HCT116 (cell line): ENCODE data around the gene CACNA1C. TPM values are rescaled to one million over a fixed set of nuclear protein-coding genes. Genes with fewer than 3 reads are reported as not detected.

Source experiments
- ATAC-seq: fragments of 200-7000 bp; cut with Tn5 transposase; 2 replicates; pipeline ENCODE4 v1.9.1; 2020; ENCODE audit warnings: mild to moderate bottlenecking, moderate library complexity
- BruUV-seq: library from RNA; stranded (reverse); fragments of 400-500 nt; replicated peaks from 2 replicates; lab custom pipeline; 2021; lab: Mats Ljungman, UMichigan
- CTCF ChIA-PET: fragments of 300-600 bp; sonication (Branson Sonifier 250); formaldehyde crosslinking; loops from one replicate; lab custom pipeline; 2021; ENCODE audit warnings: antibody characterized with exemption; lab: Charles Lee
- POLR2A ChIA-PET: fragments of 300-600, 350-600 bp; sonication (Branson Sonifier 250); formaldehyde crosslinking; loops from one replicate; lab custom pipeline; 2021; ENCODE audit warnings: antibody characterized with exemption; lab: Charles Lee
- RAD21 ChIA-PET, 2 experiments: fragments of 300-600 bp; sonication (Branson Sonifier 250); formaldehyde crosslinking; loops; one replicate each; lab custom pipeline; 2023; ENCODE audit warnings: low total read pairs in 2 of 2; ENCODE audit not compliant: uncharacterized antibody in 2 of 2, unreplicated experiment in 2 of 2, low non-redundant PET in 1 of 2; lab: Charles Lee
- DNase-seq: peaks from one replicate; pipeline ENCODE4 v3.0.0-alpha.2; 2010; ENCODE audit warnings: low read depth, low spot score
- H2AFZ ChIP-seq: fragments of 200-600 bp; shearing (Covaris generic), sonication (generic); 2 replicates; pipeline ENCODE4 v1.6.1; 2017; ENCODE audit warnings: low read depth, mixed run types, mixed read lengths, antibody characterized with exemption, low read length; ENCODE audit not compliant: poor library complexity, severe bottlenecking
- H3K27ac ChIP-seq: 2 replicates; pipeline ENCODE4 v1.5.1; 2012; ENCODE audit warnings: low read depth, low read length
- H3K27me3 ChIP-seq: fragments of 200-600 bp; sonication (generic); 2 replicates; pipeline ENCODE4 v1.6.1; 2016; ENCODE audit warnings: mixed run types, low read length, mixed read lengths; ENCODE audit not compliant: insufficient read depth
- H3K36me3 ChIP-seq, 2 experiments: fragments of 200-500 bp in 1 of 2; fragments of 200-600 bp in 1 of 2; sonication (Bioruptor generic) in 1 of 2; sonication (generic) in 1 of 2; 2 replicates each; pipeline versions ENCODE4 v1.5.1 to v1.6.1; 2014 to 2016; ENCODE audit warnings: low read length in 2 of 2, inconsistent platforms in 1 of 2, mixed read lengths in 1 of 2, mixed run types in 1 of 2; ENCODE audit not compliant: insufficient read depth in 2 of 2, control insufficient read depth in 1 of 2
- H3K4me1 ChIP-seq, 2 experiments: fragments of 200-600 bp in 1 of 2; sonication (generic) in 1 of 2; 2 replicates each; pipeline versions ENCODE4 v1.5.1 to v1.6.1; 2012 to 2017; ENCODE audit warnings: low read length in 2 of 2, inconsistent platforms in 1 of 2, mild to moderate bottlenecking in 1 of 2, mixed read lengths in 1 of 2, mixed run types in 1 of 2, moderate library complexity in 1 of 2; ENCODE audit not compliant: insufficient read depth in 2 of 2, control insufficient read depth in 1 of 2
- H3K4me2 ChIP-seq: fragments of 200-600 bp; sonication (generic); 2 replicates; pipeline ENCODE4 v1.6.1; 2017; ENCODE audit warnings: mixed run types, low read length, mixed read lengths
- H3K4me3 ChIP-seq, 2 experiments: fragments of 200-600 bp in 1 of 2; sonication (generic) in 1 of 2; replicated peaks in 1 of 2; 2 replicates each; pipeline ENCODE4 v1.5.1; 2011 to 2016; ENCODE audit warnings: low read length in 2 of 2, control low read depth in 1 of 2, low read depth in 1 of 2, mild to moderate bottlenecking in 1 of 2, mixed read lengths in 1 of 2, mixed run types in 1 of 2
- H3K79me2 ChIP-seq: fragments of 200-600 bp; sonication (generic); 2 replicates; pipeline ENCODE4 v1.6.1; 2017; ENCODE audit warnings: mild to moderate bottlenecking, mixed run types, low read length, moderate library complexity, mixed read lengths; ENCODE audit not compliant: insufficient read depth
- H3K9ac ChIP-seq: fragments of 200-600 bp; sonication (generic); 2 replicates; pipeline ENCODE4 v1.6.1; 2016; ENCODE audit warnings: low read length, mixed read lengths
- H3K9me2 ChIP-seq: fragments of 200-600 bp; sonication (generic), shearing (Covaris generic); 2 replicates; pipeline ENCODE4 v1.6.1; 2017; ENCODE audit warnings: mixed run types, mild to moderate bottlenecking, moderate library complexity; ENCODE audit not compliant: insufficient read depth
- H3K9me3 ChIP-seq, 2 experiments: fragments of 200-500 bp in 1 of 2; fragments of 200-600 bp in 1 of 2; sonication (Bioruptor generic) in 1 of 2; sonication (generic) in 1 of 2; 2 replicates each; pipeline ENCODE4 v1.6.1; 2014 to 2017; ENCODE audit warnings: low read length in 2 of 2, mixed read lengths in 2 of 2, inconsistent platforms in 1 of 2, low read depth in 1 of 2, mild to moderate bottlenecking in 1 of 2, mixed run types in 1 of 2, moderate library complexity in 1 of 2; ENCODE audit not compliant: control insufficient read depth in 1 of 2, insufficient read depth in 1 of 2
- H4K20me1 ChIP-seq: fragments of 200-600 bp; sonication (generic), shearing (Covaris generic); 2 replicates; pipeline ENCODE4 v1.6.1; 2017; ENCODE audit warnings: mixed run types, mild to moderate bottlenecking, moderate library complexity; ENCODE audit not compliant: insufficient read depth
- CEBPB ChIP-seq: IDR thresholded peaks from 2 replicates; pipeline ENCODE4 v1.6.1; 2012; ENCODE audit warnings: low read depth
- EGR1 ChIP-seq: IDR thresholded peaks from 2 replicates; pipeline ENCODE4 v1.6.1; 2012; ENCODE audit warnings: low read depth
- ELF1 ChIP-seq: IDR thresholded peaks from 2 replicates; pipeline ENCODE4 v1.6.1; 2012; ENCODE audit warnings: low read depth, borderline replicate concordance
- EZH2 ChIP-seq: fragments of 200-600 bp; sonication (generic); IDR thresholded peaks from 2 replicates; pipeline ENCODE4 v1.6.1; 2017; ENCODE audit warnings: antibody characterized with exemption, mixed run types
- EZH2phosphoT487 ChIP-seq: fragments of 200-600 bp; IDR thresholded peaks from 2 replicates; pipeline ENCODE4 v1.6.1; 2018; ENCODE audit warnings: antibody characterized with exemption, borderline replicate concordance
- JUND ChIP-seq: IDR thresholded peaks from 2 replicates; pipeline ENCODE4 v1.6.1; 2012
- POLR2A ChIP-seq: IDR thresholded peaks from 2 replicates; pipeline ENCODE4 v1.7.0; 2011; ENCODE audit warnings: borderline replicate concordance; ENCODE audit not compliant: insufficient read depth, insufficient read length; ENCODE audit errors: extremely low read depth
- RAD21 ChIP-seq: IDR thresholded peaks from 2 replicates; pipeline ENCODE4 v1.6.1; 2012; ENCODE audit warnings: low read depth, mild to moderate bottlenecking
- SP1 ChIP-seq: IDR thresholded peaks from 2 replicates; pipeline ENCODE4 v1.6.1; 2012; ENCODE audit warnings: low read depth
- SRF ChIP-seq: IDR thresholded peaks from 2 replicates; pipeline ENCODE4 v1.6.1; 2012; ENCODE audit warnings: low read depth
- TCF7L2 ChIP-seq: IDR thresholded peaks from 2 replicates; pipeline ENCODE4 v1.7.0; 2011; ENCODE audit warnings: borderline replicate concordance, inconsistent platforms; ENCODE audit not compliant: insufficient read depth, insufficient read length; ENCODE audit errors: extremely low read depth
- ZFX ChIP-seq: fragments of 450-650 bp; IDR thresholded peaks from 2 replicates; pipeline ENCODE4 v1.6.1; 2017
- ZNF274 ChIP-seq: fragments of 200-500 bp; sonication (Bioruptor generic); IDR thresholded peaks from 2 replicates; pipeline ENCODE4 v1.6.1; 2014; ENCODE audit warnings: mild to moderate bottlenecking, low read depth, low read length, inconsistent platforms
- intact Hi-C: fragments of 100-400 bp; cut with micrococcal nuclease; formaldehyde crosslinking; loops from 2 replicates; pipeline ENCODE4 v1.10.0; 2022
- total RNA-seq: library from RNA; stranded (reverse); gene quantifications from one replicate; pipeline ENCODE4 v1.2.1, GENCODE V29; 2021; ENCODE audit not compliant: unreplicated experiment
- TF ChIP-seq, protein P1 (sequence below), 3 experiments: fragments of 200-600 bp in 1 of 3; sonication (generic) in 1 of 3; IDR thresholded peaks in 2 of 3; conservative IDR thresholded peaks in 1 of 3; 2 replicates each; pipeline ENCODE4 v1.5.1; 2012 to 2017; ENCODE audit warnings: low read depth in 2 of 3, low read length in 2 of 3, antibody characterized with exemption in 1 of 3, borderline replicate concordance in 1 of 3, control low read depth in 1 of 3, mild to moderate bottlenecking in 1 of 3, mixed read lengths in 1 of 3, mixed run types in 1 of 3, moderate library complexity in 1 of 3; ENCODE audit not compliant: insufficient read depth in 1 of 3
- TF ChIP-seq, protein P2 (sequence below): IDR thresholded peaks from 2 replicates; pipeline ENCODE4 v1.6.1; 2012
- TF ChIP-seq, protein P3 (sequence below): IDR thresholded peaks from 2 replicates; pipeline ENCODE4 v1.6.1; 2011; ENCODE audit warnings: mild to moderate bottlenecking, low read length, moderate library complexity; ENCODE audit not compliant: insufficient replicate concordance; ENCODE audit errors: extremely low read depth

The CACNA1C gene
- total RNA-seq, 1 experiment from 2014 or later = 0.05 TPM

DNA sequence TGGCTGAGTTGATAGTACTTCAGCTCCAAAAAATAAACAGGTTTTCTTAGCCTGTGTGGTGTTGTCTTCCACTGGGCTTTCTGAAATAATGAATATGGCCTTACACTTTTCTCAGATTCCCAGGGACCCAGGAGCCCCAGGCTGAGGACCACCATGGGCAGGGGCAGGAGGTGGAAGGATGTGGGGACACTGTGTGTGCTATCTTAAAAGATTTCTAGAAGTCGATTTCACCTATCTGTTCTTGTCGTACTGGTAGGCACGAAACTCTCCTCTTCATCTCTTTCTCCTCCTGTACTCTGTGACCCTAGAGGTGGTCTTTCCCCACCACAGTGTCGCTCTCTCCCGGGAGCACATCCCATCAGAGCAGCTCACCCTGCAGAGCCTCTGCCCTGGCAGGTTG lies 634.3 kb downstream of the CACNA1C start (continued):
- TF ChIP-seq, protein P1, sequence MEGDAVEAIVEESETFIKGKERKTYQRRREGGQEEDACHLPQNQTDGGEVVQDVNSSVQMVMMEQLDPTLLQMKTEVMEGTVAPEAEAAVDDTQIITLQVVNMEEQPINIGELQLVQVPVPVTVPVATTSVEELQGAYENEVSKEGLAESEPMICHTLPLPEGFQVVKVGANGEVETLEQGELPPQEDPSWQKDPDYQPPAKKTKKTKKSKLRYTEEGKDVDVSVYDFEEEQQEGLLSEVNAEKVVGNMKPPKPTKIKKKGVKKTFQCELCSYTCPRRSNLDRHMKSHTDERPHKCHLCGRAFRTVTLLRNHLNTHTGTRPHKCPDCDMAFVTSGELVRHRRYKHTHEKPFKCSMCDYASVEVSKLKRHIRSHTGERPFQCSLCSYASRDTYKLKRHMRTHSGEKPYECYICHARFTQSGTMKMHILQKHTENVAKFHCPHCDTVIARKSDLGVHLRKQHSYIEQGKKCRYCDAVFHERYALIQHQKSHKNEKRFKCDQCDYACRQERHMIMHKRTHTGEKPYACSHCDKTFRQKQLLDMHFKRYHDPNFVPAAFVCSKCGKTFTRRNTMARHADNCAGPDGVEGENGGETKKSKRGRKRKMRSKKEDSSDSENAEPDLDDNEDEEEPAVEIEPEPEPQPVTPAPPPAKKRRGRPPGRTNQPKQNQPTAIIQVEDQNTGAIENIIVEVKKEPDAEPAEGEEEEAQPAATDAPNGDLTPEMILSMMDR (IDR thresholded peaks at IDR 0.05 in 2 of 3, conservative IDR thresholded peaks at IDR 0.05 in 1 of 3; ENCODE audit: borderline replicate concordance in 1 of 3, insufficient read depth in 1 of 3, low read depth in 2 of 3, low read length in 2 of 3) = no peak
- TF ChIP-seq EZH2phosphoT487 (no peak), EZH2 (no peak), ZFX (no peak), SP1 (no peak), SRF (no peak), CEBPB (no peak), TCF7L2 (no peak), POLR2A (no peak)
- TF ChIP-seq, protein P2, sequence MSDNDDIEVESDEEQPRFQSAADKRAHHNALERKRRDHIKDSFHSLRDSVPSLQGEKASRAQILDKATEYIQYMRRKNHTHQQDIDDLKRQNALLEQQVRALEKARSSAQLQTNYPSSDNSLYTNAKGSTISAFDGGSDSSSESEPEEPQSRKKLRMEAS = no peak
- TF ChIP-seq, protein P3, sequence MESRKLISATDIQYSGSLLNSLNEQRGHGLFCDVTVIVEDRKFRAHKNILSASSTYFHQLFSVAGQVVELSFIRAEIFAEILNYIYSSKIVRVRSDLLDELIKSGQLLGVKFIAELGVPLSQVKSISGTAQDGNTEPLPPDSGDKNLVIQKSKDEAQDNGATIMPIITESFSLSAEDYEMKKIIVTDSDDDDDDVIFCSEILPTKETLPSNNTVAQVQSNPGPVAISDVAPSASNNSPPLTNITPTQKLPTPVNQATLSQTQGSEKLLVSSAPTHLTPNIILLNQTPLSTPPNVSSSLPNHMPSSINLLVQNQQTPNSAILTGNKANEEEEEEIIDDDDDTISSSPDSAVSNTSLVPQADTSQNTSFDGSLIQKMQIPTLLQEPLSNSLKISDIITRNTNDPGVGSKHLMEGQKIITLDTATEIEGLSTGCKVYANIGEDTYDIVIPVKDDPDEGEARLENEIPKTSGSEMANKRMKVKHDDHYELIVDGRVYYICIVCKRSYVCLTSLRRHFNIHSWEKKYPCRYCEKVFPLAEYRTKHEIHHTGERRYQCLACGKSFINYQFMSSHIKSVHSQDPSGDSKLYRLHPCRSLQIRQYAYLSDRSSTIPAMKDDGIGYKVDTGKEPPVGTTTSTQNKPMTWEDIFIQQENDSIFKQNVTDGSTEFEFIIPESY = no peak

DNA sequence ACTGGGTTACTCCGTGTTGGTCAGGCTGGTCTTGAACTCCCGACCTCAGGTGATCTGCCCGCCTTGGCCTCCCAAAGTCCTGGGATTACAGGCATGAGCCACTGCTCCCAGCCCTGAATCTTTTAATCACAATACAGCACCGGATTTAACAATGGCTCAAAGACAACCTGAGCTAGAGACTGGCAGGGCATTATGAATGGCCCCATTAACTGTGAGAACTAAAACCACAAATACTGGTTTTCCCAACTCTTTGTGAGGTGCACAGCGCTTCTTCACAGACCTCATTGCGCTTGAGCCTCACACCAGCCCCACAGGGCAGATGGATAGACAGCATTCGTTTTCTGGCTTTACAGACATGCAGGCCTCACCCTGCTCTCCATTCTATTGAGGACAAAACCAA lies 634.9 kb downstream of the CACNA1C start:
- peaks cover 0 to 11% of the 10 kb centered on the region in 2 experiments; a peak in 2 of 4 replicates for H3K4me1 ChIP-seq
- no peak overlapping the region for H2AFZ ChIP-seq
- POLR2A ChIA-PET = no interaction called here
- H3K9me2 ChIP-seq = no peaks in the 10 kb centered on the region
- no peaks in the 10 kb centered on the region for H3K79me2 ChIP-seq
- intact Hi-C loops = no loop called here
- no peaks in the 10 kb centered on the region for H3K36me3 ChIP-seq
- BruUV-seq = no TSS peak
- H3K4me2 ChIP-seq = no peak overlapping the region
- no peak for DNase-seq
- H3K9me3 ChIP-seq = no peaks in the 10 kb centered on the region
- no peak overlapping the region for H3K27ac ChIP-seq
- H3K4me3 ChIP-seq = no peak overlapping the region
- TF ChIP-seq RAD21 = no peak
- TF ChIP-seq, protein P3 = no peak
- TF ChIP-seq POLR2A = no peak
- no peak for TF ChIP-seq ELF1
- no peak for TF ChIP-seq SRF
- TF ChIP-seq ZFX = no peak
- no peak for TF ChIP-seq JUND
- no peak for TF ChIP-seq ZNF274
- TF ChIP-seq, protein P1 (IDR thresholded peaks at IDR 0.05 in 2 of 3, conservative IDR thresholded peaks at IDR 0.05 in 1 of 3; ENCODE audit: borderline replicate concordance in 1 of 3, insufficient read depth in 1 of 3, low read depth in 2 of 3, low read length in 2 of 3) = no peak
- TF ChIP-seq EGR1 = no peak
- TF ChIP-seq, all 23 proteins: peak for 0
- H3K9ac ChIP-seq = no peak overlapping the region
- ChIA-PET CTCF (no interaction called here), RAD21 (no interaction called here)
- H4K20me1 ChIP-seq = no peaks in the 10 kb centered on the region
- ATAC-seq = no peak
- 0 out of 2 replicates have a peak, but pooled peaks cover 5% of the 10 kb centered on the region for H3K27me3 ChIP-seq
